ENCODE data around the gene LPCAT2.

Gene LPCAT2

GRCh38 chr16:55508941-55509931 is at the start of gene LPCAT2:
TSS of gene LPCAT2 (plus strand) at chr16:55509072. CDS start at chr16:55509182, 110 bp downstream.
- FAIRE-seq = no peak

- FAIRE-seq = no peak
Measured at GRCh38 chr16:55462241-55462640, 46.6 kb upstream of the LPCAT2 start.

GRCh38 chr16:55464375-55464774 is 44.5 kb upstream of the LPCAT2 start:
- FAIRE-seq = no peak

- peak; percentile 91 for FAIRE-seq
Measured at GRCh38 chr16:55465077-55465896, 43.6 kb upstream of the LPCAT2 start.

GRCh38 chr16:55466209-55466608 is 42.7 kb upstream of the LPCAT2 start:
- FAIRE-seq = no peak

- no peak for FAIRE-seq
Measured at GRCh38 chr16:55467898-55468297, 41.0 kb upstream of the LPCAT2 start.

- FAIRE-seq = no peak
Measured at GRCh38 chr16:55468352-55468990, 40.4 kb upstream of the LPCAT2 start.

- FAIRE-seq = no peak
Measured at GRCh38 chr16:55469821-55470532, 38.9 kb upstream of the LPCAT2 start.

GRCh38 chr16:55470533-55471371 is 38.1 kb upstream of the LPCAT2 start:
- FAIRE-seq = no peak

- FAIRE-seq = no peak
Measured at GRCh38 chr16:55471448-55472097, 37.3 kb upstream of the LPCAT2 start.

GRCh38 chr16:55473587-55473986 is 35.3 kb upstream of the LPCAT2 start:
- FAIRE-seq = no peak

- no peak for FAIRE-seq
Measured at GRCh38 chr16:55474821-55475220, 34.1 kb upstream of the LPCAT2 start.

GRCh38 chr16:55475919-55476318 is 33.0 kb upstream of the LPCAT2 start:
- no peak for FAIRE-seq

GRCh38 chr16:55476625-55477533 is 32.0 kb upstream of the LPCAT2 start:
- FAIRE-seq = no peak

- FAIRE-seq = no peak
Measured at GRCh38 chr16:55477736-55478135, 31.1 kb upstream of the LPCAT2 start.

- no peak for FAIRE-seq
Measured at GRCh38 chr16:55478827-55479429, 29.9 kb upstream of the LPCAT2 start, which contains the start of gene MMP2. TSS of gene MMP2 (plus strand) at chr16:55479198. CDS start at chr16:55479480, 282 bp downstream.

GRCh38 chr16:55479430-55480140 is 29.3 kb upstream of the LPCAT2 start:
- no peak for FAIRE-seq

- no peak for FAIRE-seq
Measured at GRCh38 chr16:55480228-55480655, 28.6 kb upstream of the LPCAT2 start.

All from A204.1 (cell line).